ENCODE data around the gene NEDD4L.
"Not testable (repeated sequence)": the region's sequence is repeated elsewhere in the genome, so short reads cannot be mapped to it uniquely, and the experiment has no call there.

NEDD4L gene

DNA sequence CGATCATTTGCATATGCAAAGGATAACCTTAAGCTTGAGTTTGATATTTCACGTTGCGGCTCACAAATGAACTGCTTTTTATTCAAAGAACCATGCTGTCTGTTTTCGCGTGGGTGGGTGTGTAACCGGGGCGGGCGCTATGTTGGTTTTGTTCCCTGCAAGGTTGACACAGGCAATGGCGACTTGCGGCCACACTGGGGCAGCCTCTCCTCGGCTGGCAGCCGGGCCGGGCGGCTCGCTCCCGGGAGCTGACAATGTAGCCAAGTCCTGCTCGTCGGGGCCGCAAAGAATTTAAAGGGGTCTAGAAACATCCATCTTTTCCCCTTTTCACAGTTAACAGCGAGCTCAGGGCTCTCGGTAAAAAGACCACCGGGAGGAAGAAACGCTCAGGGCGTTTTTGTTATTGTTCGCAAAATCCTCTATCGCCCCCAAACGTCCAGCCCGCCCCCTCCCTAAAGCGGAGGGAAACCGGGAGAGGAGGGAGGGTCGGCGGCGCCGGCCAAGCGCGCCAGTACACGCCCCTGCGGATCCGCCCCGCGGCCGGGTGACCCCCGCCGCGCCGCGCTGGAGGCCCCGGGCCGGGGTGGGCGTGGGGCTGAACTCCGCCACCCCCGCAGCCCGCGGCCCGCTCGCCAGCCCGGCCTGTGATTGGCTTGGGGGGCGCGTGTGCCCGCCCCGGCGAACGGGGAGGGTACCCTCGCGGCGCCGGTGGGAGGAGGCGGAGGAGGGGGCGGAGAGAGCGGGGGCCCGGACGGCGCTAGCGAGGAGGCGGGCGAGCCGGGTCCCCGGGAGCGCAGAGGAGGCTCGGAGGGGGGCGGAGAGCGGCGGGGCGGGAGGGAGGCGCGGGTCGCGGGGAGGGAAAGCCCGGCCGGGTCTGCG, at the start of gene NEDD4L:
TSS of gene NEDD4L (plus strand) at position 736 of the 879 bp plus-strand sequence. CDS start 435 bp downstream, outside the sequence.
- DNase-seq (ENCODE audit: low read depth in 2 of 2, low spot score in 1 of 2), result peak; percentile 46 to 53

DNA sequence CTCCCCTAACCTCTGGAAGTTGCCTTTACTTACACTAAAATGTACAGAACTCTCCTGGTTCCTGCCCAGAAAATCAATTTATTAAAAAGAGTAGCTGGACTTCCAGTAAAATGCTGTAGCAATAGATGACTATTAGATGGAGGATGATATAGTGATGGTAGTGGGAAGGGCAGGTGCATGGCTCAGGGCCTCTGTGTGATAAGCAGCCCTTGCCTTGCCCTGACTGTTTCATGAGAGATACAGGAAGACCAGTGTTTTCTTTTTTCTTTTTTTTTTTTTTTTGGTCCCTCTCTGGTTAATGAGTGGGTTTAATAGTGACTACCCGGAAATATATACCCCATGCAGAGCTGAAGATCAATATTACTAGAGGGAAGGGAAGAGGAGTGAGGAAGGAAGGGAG, 48.7 kb upstream of the NEDD4L start:
- no peak for DNase-seq (ENCODE audit: low read depth in 2 of 2, low spot score in 1 of 2)

DNA sequence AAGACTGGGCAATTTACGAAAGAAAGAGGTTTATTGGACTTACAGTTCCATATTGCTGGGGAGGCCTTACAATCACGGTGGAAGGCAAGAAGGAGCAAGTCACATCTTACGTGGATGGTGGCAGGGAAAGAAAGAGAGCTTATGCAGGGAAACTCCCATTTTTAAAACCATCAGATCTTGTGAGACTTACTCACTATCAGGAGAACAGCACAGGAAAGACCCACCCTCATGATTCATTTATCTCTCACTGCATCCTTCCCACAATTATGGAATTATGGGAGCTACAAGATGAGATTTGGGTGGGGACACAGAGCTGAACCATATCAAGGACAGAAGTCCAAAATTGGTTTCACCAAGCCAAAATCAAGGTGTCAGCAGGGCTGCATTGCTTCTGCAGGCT, 47.1 kb upstream of the NEDD4L start:
- DNase-seq (ENCODE audit: low read depth in 2 of 2, low spot score in 1 of 2), result not testable (repeated sequence)

DNA sequence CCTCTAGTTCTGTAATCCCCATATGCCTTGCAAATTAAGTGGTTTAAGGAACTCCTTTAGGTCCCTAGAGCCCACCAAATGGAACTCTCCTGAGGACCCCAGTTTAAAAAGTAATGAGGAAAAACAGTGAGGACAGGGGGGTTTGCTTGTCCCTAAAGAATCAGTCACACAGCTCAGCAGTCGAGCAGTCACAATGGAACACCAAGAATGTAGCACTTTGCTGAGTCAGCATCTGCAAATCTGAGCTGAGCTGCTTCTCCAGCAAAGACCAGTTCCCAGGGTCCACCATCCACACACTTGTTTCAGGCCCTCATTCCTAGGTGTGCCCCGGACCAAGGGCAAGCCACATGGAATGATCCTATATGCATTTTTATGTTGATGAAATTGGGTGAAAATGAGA, 46.2 kb upstream of the NEDD4L start:
- DNase-seq (ENCODE audit: low read depth in 2 of 2, low spot score in 1 of 2), result no peak

DNA sequence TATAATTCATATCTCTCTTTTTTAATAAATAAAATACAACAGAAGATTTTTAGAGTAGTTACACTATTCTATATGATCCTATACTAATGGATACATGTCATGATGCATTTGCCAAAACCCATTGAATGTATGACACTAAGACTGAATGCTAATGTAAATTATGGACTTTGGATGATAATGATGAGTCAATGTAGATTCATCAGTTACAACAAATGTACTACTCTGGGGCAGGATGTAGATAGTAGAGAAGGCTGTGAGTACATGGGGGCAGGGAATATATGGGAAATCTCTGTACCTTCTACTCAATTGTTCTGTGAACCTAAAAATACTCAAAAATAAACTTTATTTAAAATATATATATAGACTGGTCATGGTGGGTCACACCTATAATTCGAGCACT, 45.6 kb upstream of the NEDD4L start:
- no peak for DNase-seq (ENCODE audit: low read depth in 2 of 2, low spot score in 1 of 2)

DNA sequence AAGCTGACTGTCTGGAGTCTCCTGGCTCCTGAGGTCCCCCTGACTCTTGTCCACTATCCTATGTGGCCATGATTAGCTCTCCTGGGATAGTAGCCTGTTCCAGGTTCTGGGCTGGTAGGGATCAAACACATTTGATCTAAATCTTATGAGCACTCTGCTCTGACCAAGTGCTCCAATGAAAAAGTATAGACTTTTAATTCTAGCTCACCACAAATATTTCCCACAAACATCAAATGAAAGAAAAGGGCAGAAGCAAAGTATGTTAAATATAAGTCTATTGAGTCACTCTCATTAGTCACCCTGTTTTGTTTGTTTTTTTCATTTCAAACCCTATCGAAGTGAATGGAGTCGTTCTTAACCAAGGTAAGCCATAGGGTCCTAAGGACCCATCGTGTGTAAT, 39.7 kb upstream of the NEDD4L start:
- no peak for DNase-seq (ENCODE audit: low read depth in 2 of 2, low spot score in 1 of 2)

DNA sequence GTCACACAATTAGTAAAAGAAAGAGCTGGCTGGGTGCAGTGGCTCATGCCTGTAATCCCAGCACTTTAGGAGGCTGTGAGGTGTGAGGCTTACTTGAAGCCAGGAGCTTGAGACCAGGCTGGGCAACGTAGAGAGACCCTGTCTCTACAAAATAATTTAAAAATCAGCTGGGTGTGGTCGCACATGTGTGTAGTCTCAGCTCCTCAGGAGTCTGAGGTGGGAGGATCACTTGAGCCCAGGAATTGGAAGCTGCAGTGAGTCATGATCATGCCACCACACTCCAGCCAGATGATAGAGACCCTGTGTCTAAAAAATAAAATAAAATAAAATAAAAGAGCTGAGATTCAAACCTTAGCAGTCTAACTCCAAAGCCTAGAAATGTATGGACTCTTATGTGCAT, 39.0 kb upstream of the NEDD4L start:
- no peak for DNase-seq (ENCODE audit: low read depth in 2 of 2, low spot score in 1 of 2)

DNA sequence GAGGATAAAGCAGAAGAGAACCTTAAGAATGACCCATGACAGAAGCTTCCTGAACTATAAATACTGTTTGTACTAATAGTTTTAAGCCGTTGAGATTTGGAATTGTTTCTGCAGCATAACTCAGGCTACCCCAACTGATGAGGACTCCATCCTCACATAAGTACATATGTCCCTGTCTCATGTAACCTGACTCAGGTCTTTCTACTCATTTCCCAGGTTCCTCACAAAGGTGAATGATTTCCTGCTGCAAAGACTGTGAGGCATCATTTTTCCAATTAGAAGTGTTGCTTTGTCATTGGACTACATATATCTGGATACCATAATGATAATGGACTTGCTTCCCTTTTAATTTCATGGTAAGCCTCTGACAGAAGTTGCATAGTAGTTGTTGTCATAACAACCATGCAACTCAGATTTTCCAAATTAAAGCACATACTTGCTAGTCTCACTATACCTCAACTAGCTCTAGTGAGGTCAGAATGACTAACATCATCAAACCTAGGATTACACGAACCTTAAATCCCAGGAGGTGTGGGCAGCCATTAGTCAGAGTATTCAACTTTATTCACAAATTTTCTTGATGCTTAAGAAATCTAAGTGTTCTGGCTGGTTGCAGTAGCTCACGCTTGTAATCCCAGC, 38.0 kb upstream of the NEDD4L start:
- no peak for DNase-seq (ENCODE audit: low read depth in 2 of 2, low spot score in 1 of 2)

DNA sequence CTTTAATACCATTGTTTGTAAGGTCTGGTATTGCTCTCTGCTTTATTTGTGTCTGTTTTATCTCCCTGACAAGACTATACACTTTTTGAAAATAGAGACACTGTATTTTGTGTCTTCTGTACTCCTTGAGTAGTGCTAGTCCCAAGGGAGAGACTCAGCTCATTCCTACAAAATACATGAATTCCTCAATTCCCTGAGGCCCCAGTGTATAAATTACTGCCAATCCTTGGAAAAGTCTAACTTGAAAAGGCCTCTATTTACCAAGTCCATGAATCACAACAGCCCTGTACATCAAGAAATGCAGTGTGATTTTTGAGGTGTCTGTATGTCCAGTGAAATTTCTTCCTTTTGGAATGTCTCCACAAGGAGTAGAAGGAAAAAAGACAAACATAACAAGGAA, 34.9 kb upstream of the NEDD4L start:
- no peak for DNase-seq (ENCODE audit: low read depth in 2 of 2, low spot score in 1 of 2)

DNA sequence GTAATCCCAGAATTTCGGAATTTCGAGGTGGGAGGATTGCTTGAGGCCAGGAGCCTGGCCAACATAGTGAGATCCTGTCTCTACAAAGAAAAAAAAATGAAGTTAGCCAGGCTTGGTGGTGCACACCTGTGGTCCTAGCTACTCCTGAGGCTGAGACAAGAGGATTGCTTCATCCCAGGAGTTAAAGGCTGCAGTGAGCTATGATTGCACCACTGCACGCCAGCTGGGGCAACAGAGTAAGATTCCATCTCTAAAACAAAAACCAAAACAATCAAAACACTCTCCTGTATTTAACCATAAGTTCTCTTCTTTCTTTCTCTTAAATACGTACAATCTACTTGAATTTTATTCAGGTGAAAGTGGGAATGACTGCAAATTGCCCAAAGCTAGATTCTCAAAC, 33.8 kb upstream of the NEDD4L start:
- no peak for DNase-seq (ENCODE audit: low read depth in 2 of 2, low spot score in 1 of 2)

DNA sequence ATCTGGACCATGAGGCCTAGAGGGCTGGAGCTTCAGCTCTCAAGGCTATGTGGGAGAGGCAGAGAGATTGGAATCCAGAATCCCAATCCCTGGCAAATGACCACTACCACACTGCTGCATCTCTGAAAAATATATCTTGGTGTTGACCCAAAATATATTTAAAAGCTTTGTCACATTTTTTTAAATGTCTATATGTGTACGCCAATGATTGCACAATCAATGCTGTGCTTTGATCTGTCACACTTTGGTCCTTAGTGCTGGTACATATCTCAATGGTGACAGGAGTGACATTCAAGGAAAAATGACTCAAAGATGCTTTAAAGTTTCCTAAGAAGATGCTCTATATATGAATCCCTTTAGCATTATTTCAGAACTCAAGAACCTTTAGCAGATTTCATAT, 31.7 kb upstream of the NEDD4L start:
- no peak for DNase-seq (ENCODE audit: low read depth in 2 of 2, low spot score in 1 of 2)

DNA sequence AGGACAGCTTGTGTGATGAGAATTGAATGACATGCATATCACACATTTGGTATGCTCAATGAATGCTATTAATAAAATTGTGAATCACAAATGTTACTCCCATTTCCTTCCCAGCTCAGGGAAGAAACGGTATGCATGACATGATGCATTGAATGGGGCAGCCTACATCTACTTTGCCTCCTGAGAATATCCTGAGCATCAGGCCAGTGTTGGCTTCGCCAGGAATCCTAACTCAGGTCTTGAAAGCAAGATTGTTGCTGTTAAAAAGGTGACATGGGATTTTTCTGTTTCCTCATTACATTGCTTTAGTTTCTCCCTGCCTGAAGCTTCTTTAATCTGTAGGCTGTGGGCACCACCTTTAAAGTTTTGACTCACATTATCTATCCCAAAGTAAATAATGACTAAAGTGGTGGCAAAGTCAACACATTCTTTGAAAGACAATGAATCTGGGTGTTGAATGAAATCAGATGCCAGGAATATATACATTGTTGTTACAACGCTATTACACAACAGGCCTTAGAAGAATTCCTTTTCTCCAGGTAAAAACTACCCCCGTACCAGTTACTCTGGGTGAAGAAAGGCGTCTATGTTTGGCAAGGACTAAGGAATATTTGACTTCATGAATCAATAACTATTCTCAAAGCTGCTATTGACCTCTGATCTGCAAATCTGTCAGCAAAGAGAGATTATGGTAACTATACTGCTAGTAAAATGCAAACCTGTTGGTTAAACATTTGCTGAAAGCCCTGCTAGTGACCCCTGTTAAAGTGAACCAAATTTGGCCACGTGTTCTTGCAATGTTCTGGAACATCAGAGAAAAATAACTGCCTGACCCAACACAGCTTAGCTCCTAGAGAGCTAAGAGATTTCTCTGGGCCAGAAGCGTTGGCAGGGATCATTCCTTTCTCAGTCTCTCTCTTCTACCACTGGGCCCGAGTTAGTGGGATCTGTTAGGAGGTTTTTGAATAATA, 30.5 kb upstream of the NEDD4L start:
- no peak for DNase-seq (ENCODE audit: low read depth in 2 of 2, low spot score in 1 of 2)

DNA sequence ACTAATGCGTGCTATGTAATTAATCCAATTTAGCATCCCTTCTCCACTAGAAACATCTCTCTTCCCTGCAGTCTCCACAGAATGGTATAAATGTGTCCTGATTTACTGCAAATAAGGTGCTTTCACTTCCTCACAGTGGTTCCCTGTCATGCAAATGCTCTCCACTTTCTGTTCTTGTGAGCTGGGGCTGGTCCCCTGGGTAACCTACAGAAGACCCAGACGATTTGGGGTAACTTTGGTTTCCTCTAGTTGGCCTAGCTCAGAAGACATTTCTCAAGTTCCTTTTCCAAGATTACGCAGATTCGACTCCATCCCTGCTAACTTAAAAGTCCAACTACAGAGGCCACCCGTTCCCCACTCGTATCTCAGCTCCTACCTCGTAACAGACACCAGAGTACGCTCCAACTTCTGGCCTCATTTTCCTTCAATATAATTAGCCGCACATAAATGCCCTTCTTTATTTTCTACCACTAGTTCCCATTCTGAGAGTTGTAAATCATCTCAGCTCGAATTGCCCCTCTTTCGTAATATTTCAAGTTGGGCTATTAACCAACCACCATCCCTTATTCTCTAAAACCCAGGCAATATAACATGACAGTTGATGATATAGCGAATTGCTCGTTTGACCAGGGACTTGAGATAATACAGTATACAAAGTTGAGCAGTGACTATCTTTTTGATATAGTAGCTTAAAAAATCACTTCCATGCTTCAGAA, 28.8 kb upstream of the NEDD4L start:
- DNase-seq (ENCODE audit: low read depth in 2 of 2, low spot score in 1 of 2), result no peak

DNA sequence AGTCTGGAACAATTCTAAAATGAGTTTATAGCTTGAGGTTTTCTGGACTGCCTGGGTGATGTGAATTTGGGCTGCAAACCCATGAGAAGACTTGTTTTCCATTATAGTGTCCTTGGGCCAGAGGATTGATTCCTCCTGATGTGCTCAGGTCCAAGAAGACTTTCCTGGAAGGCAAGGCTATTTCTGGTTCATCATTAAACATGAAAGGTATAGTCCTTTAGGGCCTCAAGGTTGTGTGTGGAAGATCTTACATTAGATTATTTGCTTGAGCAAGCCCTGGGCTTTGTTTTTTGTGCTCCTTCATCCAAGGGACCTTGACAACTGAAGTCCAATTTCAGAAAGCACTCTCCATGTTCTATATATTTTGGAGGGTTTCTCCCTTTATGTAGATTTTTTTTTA, 26.8 kb upstream of the NEDD4L start:
- no peak for DNase-seq (ENCODE audit: low read depth in 2 of 2, low spot score in 1 of 2)

DNA sequence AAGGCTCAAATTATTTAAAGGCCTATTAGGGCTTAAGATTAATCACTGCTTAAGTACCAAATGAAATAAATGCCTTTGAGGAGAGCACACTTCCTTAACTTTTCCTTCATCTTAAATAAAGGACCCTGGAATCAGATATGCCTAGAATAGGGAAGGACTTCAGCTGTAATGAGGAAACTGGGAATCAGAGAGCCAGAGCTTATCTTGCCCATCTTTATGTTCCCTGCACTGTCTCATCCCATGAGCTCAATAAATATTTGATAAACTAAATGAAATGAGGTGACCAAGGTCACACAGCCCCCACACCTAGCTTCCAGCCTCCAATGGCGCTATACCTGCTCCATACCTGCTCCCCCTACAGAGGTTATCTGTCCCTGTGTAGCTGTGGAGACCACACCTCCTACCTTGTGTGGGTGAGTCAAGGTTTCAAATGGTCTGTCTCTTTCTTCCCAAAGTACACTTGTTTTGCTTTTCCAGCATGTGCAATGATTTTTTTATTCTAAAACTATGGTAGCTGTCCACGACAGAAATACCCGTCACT, 23.4 kb upstream of the NEDD4L start:
- DNase-seq (ENCODE audit: low read depth in 2 of 2, low spot score in 1 of 2), result no peak

DNA sequence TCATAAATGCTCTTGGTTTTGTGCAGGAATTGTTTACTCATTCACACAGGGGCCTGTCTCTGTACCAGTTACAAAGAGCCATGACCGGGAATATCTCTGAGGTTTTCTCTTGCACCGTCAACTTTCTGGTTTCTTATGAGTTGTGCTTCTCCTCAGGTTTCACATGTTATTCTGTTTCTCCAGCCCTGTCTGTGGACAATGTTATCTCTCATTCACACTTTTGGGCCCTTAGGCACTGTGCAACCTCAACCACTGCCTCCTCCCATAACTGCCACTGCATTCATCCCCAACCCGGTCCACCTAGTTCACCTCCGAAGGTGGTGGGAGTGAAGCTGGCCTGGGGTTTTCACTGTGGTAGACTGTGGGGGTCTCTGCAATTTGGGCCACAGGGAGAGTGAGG, 22.5 kb upstream of the NEDD4L start:
- no peak for DNase-seq (ENCODE audit: low read depth in 2 of 2, low spot score in 1 of 2)

DNA sequence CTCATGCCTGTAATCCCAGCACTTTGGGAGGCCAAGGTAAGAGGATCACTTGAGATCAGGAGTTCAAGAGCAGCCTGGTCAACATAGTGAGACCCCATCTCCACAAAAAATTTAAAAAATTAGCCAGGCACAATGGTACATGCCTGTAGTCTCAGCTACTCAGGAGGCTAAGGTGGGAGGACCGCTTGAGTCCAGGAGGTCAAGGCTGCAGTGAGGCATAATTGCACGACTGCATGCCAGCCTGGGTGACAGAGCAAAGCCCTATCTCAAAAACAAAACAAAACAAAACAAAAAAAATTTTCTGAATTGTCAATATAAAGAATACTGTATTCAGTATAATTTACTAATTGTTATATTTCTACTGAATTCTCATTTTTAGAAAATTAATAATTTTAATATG, 20.9 kb upstream of the NEDD4L start:
- no peak for DNase-seq (ENCODE audit: low read depth in 2 of 2, low spot score in 1 of 2)

DNA sequence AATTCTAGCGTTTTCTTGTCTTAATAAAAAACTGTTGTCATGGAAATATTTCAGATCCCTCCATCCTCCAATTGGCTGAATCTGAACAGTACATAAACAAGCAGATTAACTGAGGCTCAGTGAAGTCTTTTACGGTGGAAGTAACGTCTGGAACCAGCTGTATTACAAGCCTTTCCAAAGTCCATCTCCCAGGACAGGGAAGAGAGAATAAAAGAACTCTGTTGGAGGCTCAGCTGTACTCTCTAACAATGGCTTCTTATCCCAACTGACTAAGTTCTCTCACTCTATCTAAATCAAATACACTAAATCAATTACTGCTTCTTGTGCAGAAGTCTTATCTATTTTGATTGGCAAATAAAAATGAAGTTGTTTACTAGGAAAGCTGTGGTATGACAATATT, 19.9 kb upstream of the NEDD4L start:
- DNase-seq (ENCODE audit: low read depth in 2 of 2, low spot score in 1 of 2), result no peak

DNA sequence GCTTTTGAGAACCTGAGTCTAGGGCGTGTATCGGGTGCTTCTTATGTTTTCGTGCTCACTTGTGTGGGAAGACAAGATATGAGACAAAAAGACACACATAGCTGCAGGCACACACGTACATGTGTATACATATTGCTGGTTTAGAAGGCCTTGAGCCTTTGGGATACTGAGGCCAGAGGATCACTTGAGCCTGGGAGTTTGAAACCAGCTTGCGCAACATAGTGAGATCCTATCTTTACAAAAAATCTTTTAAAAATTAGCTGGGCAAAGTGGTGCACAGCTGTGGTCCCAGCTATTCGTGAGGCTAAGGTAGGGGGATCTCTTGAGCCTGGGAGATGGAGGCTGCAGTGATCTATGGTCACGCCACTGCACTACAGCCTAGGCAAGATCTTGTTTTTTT, 18.8 kb upstream of the NEDD4L start:
- no peak for DNase-seq (ENCODE audit: low read depth in 2 of 2, low spot score in 1 of 2)

DNA sequence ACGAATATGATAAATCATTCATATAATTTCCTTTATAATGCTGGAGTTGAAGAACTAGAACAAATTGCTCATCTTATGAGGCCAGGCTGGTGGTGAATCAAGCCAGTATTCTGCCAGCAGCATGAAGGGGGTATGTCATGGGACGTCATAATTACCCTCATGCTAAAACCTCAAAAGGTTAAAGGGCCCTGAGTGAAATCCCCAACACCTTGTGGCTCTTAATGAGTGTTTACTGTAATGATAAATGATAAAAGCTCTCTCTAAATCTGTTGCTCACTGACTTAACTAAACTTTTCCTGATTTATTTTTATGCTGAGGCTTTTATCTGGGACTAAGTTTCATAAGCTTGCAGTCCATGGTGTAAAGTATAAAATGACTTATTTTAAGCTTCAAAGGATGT, 18.3 kb upstream of the NEDD4L start:
- no peak for DNase-seq (ENCODE audit: low read depth in 2 of 2, low spot score in 1 of 2)

DNA sequence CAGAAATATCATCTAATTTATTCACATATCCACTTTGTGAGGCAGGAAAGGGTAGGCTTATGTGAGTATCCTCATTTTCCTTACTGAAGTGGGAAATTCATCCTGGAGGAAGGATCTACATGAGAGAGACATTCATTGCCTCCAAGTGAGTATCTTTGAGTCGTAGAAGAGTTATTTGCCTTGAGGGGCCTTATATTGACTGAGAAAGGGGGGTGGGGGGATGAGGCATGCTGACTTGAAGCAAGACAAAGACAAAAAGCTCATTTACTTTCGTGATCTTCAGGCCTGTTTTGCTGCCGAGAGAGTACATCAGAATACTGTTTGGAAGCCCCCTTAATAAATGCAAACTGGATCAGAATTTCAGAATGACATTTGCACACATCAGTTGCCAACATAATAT, 17.6 kb upstream of the NEDD4L start:
- no peak for DNase-seq (ENCODE audit: low read depth in 2 of 2, low spot score in 1 of 2)
